HCT116 (cell line): ENCODE results near the gene PHF11. TPM values are rescaled to one million over a fixed set of nuclear protein-coding genes. Genes with fewer than 3 reads are reported as not detected.

Experiments used
- ATAC-seq: fragments of 200-7000 bp; cut with Tn5 transposase; 2 replicates; pipeline ENCODE4 v1.9.1; 2020; ENCODE audit warnings: mild to moderate bottlenecking, moderate library complexity
- BruUV-seq: library from RNA; stranded (reverse); fragments of 400-500 nt; replicated peaks from 2 replicates; lab custom pipeline; 2021; lab: Mats Ljungman, UMichigan
- CTCF ChIA-PET: fragments of 300-600 bp; sonication (Branson Sonifier 250); formaldehyde crosslinking; loops from one replicate; lab custom pipeline; 2021; ENCODE audit warnings: antibody characterized with exemption; lab: Charles Lee
- POLR2A ChIA-PET: fragments of 300-600, 350-600 bp; sonication (Branson Sonifier 250); formaldehyde crosslinking; loops from one replicate; lab custom pipeline; 2021; ENCODE audit warnings: antibody characterized with exemption; lab: Charles Lee
- RAD21 ChIA-PET, 2 experiments: fragments of 300-600 bp; sonication (Branson Sonifier 250); formaldehyde crosslinking; loops; one replicate each; lab custom pipeline; 2023; ENCODE audit warnings: low total read pairs in 2 of 2; ENCODE audit not compliant: uncharacterized antibody in 2 of 2, unreplicated experiment in 2 of 2, low non-redundant PET in 1 of 2; lab: Charles Lee
- DNase-seq: peaks from one replicate; pipeline ENCODE4 v3.0.0-alpha.2; 2010; ENCODE audit warnings: low read depth, low spot score
- H2AFZ ChIP-seq: fragments of 200-600 bp; shearing (Covaris generic), sonication (generic); 2 replicates; pipeline ENCODE4 v1.6.1; 2017; ENCODE audit warnings: low read depth, mixed run types, mixed read lengths, antibody characterized with exemption, low read length; ENCODE audit not compliant: poor library complexity, severe bottlenecking
- H3K27ac ChIP-seq: 2 replicates; pipeline ENCODE4 v1.5.1; 2012; ENCODE audit warnings: low read depth, low read length
- H3K27me3 ChIP-seq: fragments of 200-600 bp; sonication (generic); 2 replicates; pipeline ENCODE4 v1.6.1; 2016; ENCODE audit warnings: mixed run types, low read length, mixed read lengths; ENCODE audit not compliant: insufficient read depth
- H3K36me3 ChIP-seq, 2 experiments: fragments of 200-500 bp in 1 of 2; fragments of 200-600 bp in 1 of 2; sonication (Bioruptor generic) in 1 of 2; sonication (generic) in 1 of 2; 2 replicates each; pipeline versions ENCODE4 v1.5.1 to v1.6.1; 2014 to 2016; ENCODE audit warnings: low read length in 2 of 2, inconsistent platforms in 1 of 2, mixed read lengths in 1 of 2, mixed run types in 1 of 2; ENCODE audit not compliant: insufficient read depth in 2 of 2, control insufficient read depth in 1 of 2
- H3K4me1 ChIP-seq, 2 experiments: fragments of 200-600 bp in 1 of 2; sonication (generic) in 1 of 2; 2 replicates each; pipeline versions ENCODE4 v1.5.1 to v1.6.1; 2012 to 2017; ENCODE audit warnings: low read length in 2 of 2, inconsistent platforms in 1 of 2, mild to moderate bottlenecking in 1 of 2, mixed read lengths in 1 of 2, mixed run types in 1 of 2, moderate library complexity in 1 of 2; ENCODE audit not compliant: insufficient read depth in 2 of 2, control insufficient read depth in 1 of 2
- H3K4me2 ChIP-seq: fragments of 200-600 bp; sonication (generic); 2 replicates; pipeline ENCODE4 v1.6.1; 2017; ENCODE audit warnings: mixed run types, low read length, mixed read lengths
- H3K4me3 ChIP-seq, 2 experiments: fragments of 200-600 bp in 1 of 2; sonication (generic) in 1 of 2; replicated peaks in 1 of 2; 2 replicates each; pipeline ENCODE4 v1.5.1; 2011 to 2016; ENCODE audit warnings: low read length in 2 of 2, control low read depth in 1 of 2, low read depth in 1 of 2, mild to moderate bottlenecking in 1 of 2, mixed read lengths in 1 of 2, mixed run types in 1 of 2
- H3K79me2 ChIP-seq: fragments of 200-600 bp; sonication (generic); 2 replicates; pipeline ENCODE4 v1.6.1; 2017; ENCODE audit warnings: mild to moderate bottlenecking, mixed run types, low read length, moderate library complexity, mixed read lengths; ENCODE audit not compliant: insufficient read depth
- H3K9ac ChIP-seq: fragments of 200-600 bp; sonication (generic); 2 replicates; pipeline ENCODE4 v1.6.1; 2016; ENCODE audit warnings: low read length, mixed read lengths
- H3K9me2 ChIP-seq: fragments of 200-600 bp; sonication (generic), shearing (Covaris generic); 2 replicates; pipeline ENCODE4 v1.6.1; 2017; ENCODE audit warnings: mixed run types, mild to moderate bottlenecking, moderate library complexity; ENCODE audit not compliant: insufficient read depth
- H3K9me3 ChIP-seq, 2 experiments: fragments of 200-500 bp in 1 of 2; fragments of 200-600 bp in 1 of 2; sonication (Bioruptor generic) in 1 of 2; sonication (generic) in 1 of 2; 2 replicates each; pipeline ENCODE4 v1.6.1; 2014 to 2017; ENCODE audit warnings: low read length in 2 of 2, mixed read lengths in 2 of 2, inconsistent platforms in 1 of 2, low read depth in 1 of 2, mild to moderate bottlenecking in 1 of 2, mixed run types in 1 of 2, moderate library complexity in 1 of 2; ENCODE audit not compliant: control insufficient read depth in 1 of 2, insufficient read depth in 1 of 2
- H4K20me1 ChIP-seq: fragments of 200-600 bp; sonication (generic), shearing (Covaris generic); 2 replicates; pipeline ENCODE4 v1.6.1; 2017; ENCODE audit warnings: mixed run types, mild to moderate bottlenecking, moderate library complexity; ENCODE audit not compliant: insufficient read depth
- CBX3 ChIP-seq: IDR thresholded peaks from 2 replicates; pipeline ENCODE4 v1.6.1; 2012; ENCODE audit warnings: low read depth
- CEBPB ChIP-seq: IDR thresholded peaks from 2 replicates; pipeline ENCODE4 v1.6.1; 2012; ENCODE audit warnings: low read depth
- CTCF ChIP-seq, 3 experiments: fragments of 200-600 bp in 1 of 3; sonication (generic) in 1 of 3; IDR thresholded peaks in 2 of 3; conservative IDR thresholded peaks in 1 of 3; 2 replicates each; pipeline ENCODE4 v1.5.1; 2012 to 2017; ENCODE audit warnings: low read depth in 2 of 3, low read length in 2 of 3, antibody characterized with exemption in 1 of 3, borderline replicate concordance in 1 of 3, control low read depth in 1 of 3, mild to moderate bottlenecking in 1 of 3, mixed read lengths in 1 of 3, mixed run types in 1 of 3, moderate library complexity in 1 of 3; ENCODE audit not compliant: insufficient read depth in 1 of 3
- EGR1 ChIP-seq: IDR thresholded peaks from 2 replicates; pipeline ENCODE4 v1.6.1; 2012; ENCODE audit warnings: low read depth
- ELF1 ChIP-seq: IDR thresholded peaks from 2 replicates; pipeline ENCODE4 v1.6.1; 2012; ENCODE audit warnings: low read depth, borderline replicate concordance
- EZH2 ChIP-seq: fragments of 200-600 bp; sonication (generic); IDR thresholded peaks from 2 replicates; pipeline ENCODE4 v1.6.1; 2017; ENCODE audit warnings: antibody characterized with exemption, mixed run types
- EZH2phosphoT487 ChIP-seq: fragments of 200-600 bp; IDR thresholded peaks from 2 replicates; pipeline ENCODE4 v1.6.1; 2018; ENCODE audit warnings: antibody characterized with exemption, borderline replicate concordance
- FOSL1 ChIP-seq: IDR thresholded peaks from 2 replicates; pipeline ENCODE4 v1.6.1; 2012; ENCODE audit warnings: low read depth
- POLR2A ChIP-seq: IDR thresholded peaks from 2 replicates; pipeline ENCODE4 v1.7.0; 2011; ENCODE audit warnings: borderline replicate concordance; ENCODE audit not compliant: insufficient read depth, insufficient read length; ENCODE audit errors: extremely low read depth
- POLR2AphosphoS5 ChIP-seq: IDR thresholded peaks from 2 replicates; pipeline ENCODE4 v1.6.1; 2011; ENCODE audit warnings: mild to moderate bottlenecking, low read depth, low read length, moderate library complexity
- RAD21 ChIP-seq: IDR thresholded peaks from 2 replicates; pipeline ENCODE4 v1.6.1; 2012; ENCODE audit warnings: low read depth, mild to moderate bottlenecking
- REST ChIP-seq: IDR thresholded peaks from 2 replicates; pipeline ENCODE4 v1.6.1; 2012; ENCODE audit warnings: low read depth
- SIN3A ChIP-seq: IDR thresholded peaks from 2 replicates; pipeline ENCODE4 v1.6.1; 2012; ENCODE audit warnings: low read depth
- SP1 ChIP-seq: IDR thresholded peaks from 2 replicates; pipeline ENCODE4 v1.6.1; 2012; ENCODE audit warnings: low read depth
- YY1 ChIP-seq: IDR thresholded peaks from 2 replicates; pipeline ENCODE4 v1.6.1; 2011; ENCODE audit warnings: low read length, low read depth, moderate library complexity, mild to moderate bottlenecking; ENCODE audit not compliant: insufficient replicate concordance; ENCODE audit errors: extremely low read depth
- ZBTB33 ChIP-seq: IDR thresholded peaks from 2 replicates; pipeline ENCODE4 v1.6.1; 2011; ENCODE audit warnings: mild to moderate bottlenecking, low read length, moderate library complexity; ENCODE audit not compliant: insufficient replicate concordance; ENCODE audit errors: extremely low read depth
- ZFX ChIP-seq: fragments of 450-650 bp; IDR thresholded peaks from 2 replicates; pipeline ENCODE4 v1.6.1; 2017
- ZNF274 ChIP-seq: fragments of 200-500 bp; sonication (Bioruptor generic); IDR thresholded peaks from 2 replicates; pipeline ENCODE4 v1.6.1; 2014; ENCODE audit warnings: mild to moderate bottlenecking, low read depth, low read length, inconsistent platforms
- intact Hi-C: fragments of 100-400 bp; cut with micrococcal nuclease; formaldehyde crosslinking; loops from 2 replicates; pipeline ENCODE4 v1.10.0; 2022
- total RNA-seq: library from RNA; stranded (reverse); gene quantifications from one replicate; pipeline ENCODE4 v1.2.1, GENCODE V29; 2021; ENCODE audit not compliant: unreplicated experiment
- TF ChIP-seq, protein P1 (sequence below): IDR thresholded peaks from 2 replicates; pipeline ENCODE4 v1.6.1; 2012

Gene PHF11
- total RNA-seq, 1 experiment from 2014 or later, result 12.1 TPM

GRCh38 chr13:49481788-49482187, 14.0 kb upstream of the PHF11 start:
- DNase-seq, result no peak
- no peaks in the 10 kb centered on the region for H3K9me3 ChIP-seq
- H3K9me2 ChIP-seq, result no peaks in the 10 kb centered on the region
- no peaks in the 10 kb centered on the region for H4K20me1 ChIP-seq
- no peak overlapping the region for H3K4me2 ChIP-seq
- H3K79me2 ChIP-seq, result no peaks in the 10 kb centered on the region
- TF ChIP-seq EZH2phosphoT487, result no peak
- no peak for TF ChIP-seq FOSL1
- TF ChIP-seq REST, result no peak
- TF ChIP-seq RAD21, result no peak
- TF ChIP-seq SP1, result no peak
- no peak for TF ChIP-seq CTCF (IDR thresholded peaks at IDR 0.05 in 2 of 3, conservative IDR thresholded peaks at IDR 0.05 in 1 of 3; ENCODE audit: borderline replicate concordance in 1 of 3, insufficient read depth in 1 of 3, low read depth in 2 of 3, low read length in 2 of 3)
- TF ChIP-seq YY1, result no peak
- TF ChIP-seq, protein P1, sequence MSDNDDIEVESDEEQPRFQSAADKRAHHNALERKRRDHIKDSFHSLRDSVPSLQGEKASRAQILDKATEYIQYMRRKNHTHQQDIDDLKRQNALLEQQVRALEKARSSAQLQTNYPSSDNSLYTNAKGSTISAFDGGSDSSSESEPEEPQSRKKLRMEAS, result no peak
- no peak for TF ChIP-seq ZFX
- TF ChIP-seq SIN3A, result no peak
- no peak for TF ChIP-seq ZBTB33
- TF ChIP-seq EGR1, result no peak
- no peak for TF ChIP-seq ELF1
- no peak for TF ChIP-seq CBX3
- no peak for TF ChIP-seq ZNF274
- no peak for TF ChIP-seq POLR2A
- no peak for TF ChIP-seq CEBPB
- no peak for TF ChIP-seq EZH2
- no peak for TF ChIP-seq POLR2AphosphoS5
- RAD21 ChIA-PET, result no interaction called here
- H3K27me3 ChIP-seq, result no peaks in the 10 kb centered on the region
- ATAC-seq, result no peak
- no peaks in the 10 kb centered on the region for H3K36me3 ChIP-seq
- H2AFZ ChIP-seq, result no peak overlapping the region
- H3K9ac ChIP-seq, result no peak overlapping the region
- H3K4me3 ChIP-seq, result no peak overlapping the region
- BruUV-seq, result no TSS peak
- no peak overlapping the region for H3K27ac ChIP-seq
- intact Hi-C loops, result no loop called here
- no peaks in the 10 kb centered on the region for H3K4me1 ChIP-seq
- CTCF ChIA-PET, result no interaction called here
- POLR2A ChIA-PET, result no interaction called here
